Caco-2 (cell line): ENCODE results near the gene EMC9. TPM values are rescaled to one million over a fixed set of nuclear protein-coding genes. Genes with fewer than 3 reads are reported as not detected.
A peak's percentile ranks its signal among the peaks of the same experiment; 100 is the strongest.

Source experiments
- BruUV-seq: library from RNA; stranded (reverse); fragments of 400-500 nt; replicated peaks from 2 replicates; lab custom pipeline; 2021; lab: Mats Ljungman, UMichigan
- CTCF ChIA-PET: fragments of 300-600 bp; sonication (Branson Sonifier 250); formaldehyde crosslinking; loops from one replicate; lab custom pipeline; 2022; ENCODE audit warnings: antibody characterized with exemption; lab: Charles Lee
- POLR2A ChIA-PET: fragments of 300-600 bp; sonication (Branson Sonifier 250); formaldehyde crosslinking; loops from one replicate; lab custom pipeline; 2022; ENCODE audit warnings: antibody characterized with exemption; lab: Charles Lee
- DNase-seq, 2 experiments: peaks; one replicate each; pipeline versions ENCODE4 v3.0.0 to v3.0.0-alpha.2; 2020 to 2022
- H3K27me3 ChIP-seq: replicated peaks from 2 replicates; pipeline ENCODE4 v1.6.0; 2011; ENCODE audit warnings: low read length; ENCODE audit not compliant: control insufficient read depth, insufficient read depth
- H3K36me3 ChIP-seq: 2 replicates; pipeline ENCODE4 v1.5.1; 2011; ENCODE audit warnings: low read length; ENCODE audit not compliant: control insufficient read depth, insufficient read depth
- H3K4me1 ChIP-seq: fragments of 250-450 bp; sonication (Bioruptor Pico); 2 replicates; pipeline ENCODE4 v1.5.1; 2020; ENCODE audit warnings: mild to moderate bottlenecking
- H3K4me3 ChIP-seq: 2 replicates; pipeline ENCODE4 v1.5.1; 2011; ENCODE audit warnings: low read depth, mild to moderate bottlenecking, control low read depth, low read length
- H3K9me3 ChIP-seq: fragments of 250-450 bp; sonication (Bioruptor Pico); 2 replicates; pipeline ENCODE4 v1.5.1; 2020; ENCODE audit warnings: mild to moderate bottlenecking, moderate library complexity
- H3K27ac Mint-ChIP-seq: one replicate; pipeline ENCODE4 v1.8.0; 2022; ENCODE audit warnings: mixed read lengths; ENCODE audit not compliant: unreplicated experiment
- H3K27me3 Mint-ChIP-seq: one replicate; pipeline ENCODE4 v1.8.0; 2022; ENCODE audit warnings: mixed read lengths; ENCODE audit not compliant: insufficient read depth, unreplicated experiment
- H3K36me3 Mint-ChIP-seq: one replicate; pipeline ENCODE4 v1.8.0; 2022; ENCODE audit warnings: mild to moderate bottlenecking, mixed read lengths; ENCODE audit not compliant: insufficient read depth, unreplicated experiment
- H3K4me1 Mint-ChIP-seq: one replicate; pipeline ENCODE4 v1.8.0; 2022; ENCODE audit warnings: low read depth, mixed read lengths; ENCODE audit not compliant: unreplicated experiment
- H3K4me3 Mint-ChIP-seq: one replicate; pipeline ENCODE4 v1.8.0; 2022; ENCODE audit warnings: mild to moderate bottlenecking, moderate library complexity, mixed read lengths; ENCODE audit not compliant: unreplicated experiment
- H3K9me3 Mint-ChIP-seq: one replicate; pipeline ENCODE4 v1.8.0; 2022; ENCODE audit warnings: mixed read lengths; ENCODE audit not compliant: unreplicated experiment
- intact Hi-C: fragments of 100-400 bp; cut with micrococcal nuclease; formaldehyde crosslinking; loops from one replicate; pipeline ENCODE4 v1.10.0; 2022; ENCODE audit not compliant: unreplicated experiment
- total RNA-seq: library from RNA; stranded (reverse); gene quantifications from 2 replicates; pipeline ENCODE4 v1.2.3, GENCODE V29; 2022
- TF ChIP-seq, protein P1 (sequence below), 2 experiments: fragments of 200-600 bp in 1 of 2; IDR thresholded peaks; 1 replicate in 1 of 2; 2 replicates in 1 of 2; pipeline versions ENCODE4 v1.5.1 to v1.8.0; 2011 to 2022; ENCODE audit warnings: antibody characterized with exemption in 1 of 2, control low read depth in 1 of 2, inconsistent platforms in 1 of 2, low read depth in 1 of 2, low read length in 1 of 2, mild to moderate bottlenecking in 1 of 2, moderate library complexity in 1 of 2; ENCODE audit not compliant: insufficient read depth in 1 of 2, severe bottlenecking in 1 of 2, unreplicated experiment in 1 of 2

The EMC9 gene
- total RNA-seq, 1 experiment from 2014 or later = 31.1 TPM

GRCh38 chr14:24189460-24189859 lies 48.1 kb upstream of the EMC9 start:
- Mint-ChIP-seq H3K27ac (peak overlapping the region; percentile 94), H3K9me3 (no peaks in the 10 kb centered on the region), H3K27me3 (no peaks in the 10 kb centered on the region), H3K36me3 (peaks cover 66% of the 10 kb centered on the region), H3K4me1 (peaks cover 14% of the 10 kb centered on the region), H3K4me3 (peak overlapping the region; percentile 92)
- 0 out of 2 replicates have a peak, but pooled peaks cover 2% of the 10 kb centered on the region for H3K4me1 ChIP-seq
- no peak for DNase-seq
- H3K36me3 ChIP-seq = peaks cover 3% of the 10 kb centered on the region
- no TSS peak for BruUV-seq
- POLR2A ChIA-PET = interaction anchor here (1.0 to 1.6 kb wide), 5 partner anchors 43 to 96 kb away, joined by 4 to 6 read pairs (median 5); partner anchors contain the start of genes DCAF11, EMC9, NRL and PCK2
- intact Hi-C loops = loop anchor here (2.0 kb wide), 1 partner anchor 75 kb away; the partner anchor contains the start of genes DCAF11 and NRL
- H3K9me3 ChIP-seq = no peaks in the 10 kb centered on the region
- no peaks in the 10 kb centered on the region for H3K27me3 ChIP-seq
- H3K4me3 ChIP-seq = no peak overlapping the region
- CTCF ChIA-PET = interaction anchor here (0.5 kb wide), 1 partner anchor 85 kb away, joined by 9 read pairs; no protein-coding TSS in a partner anchor
- TF ChIP-seq, protein P1, sequence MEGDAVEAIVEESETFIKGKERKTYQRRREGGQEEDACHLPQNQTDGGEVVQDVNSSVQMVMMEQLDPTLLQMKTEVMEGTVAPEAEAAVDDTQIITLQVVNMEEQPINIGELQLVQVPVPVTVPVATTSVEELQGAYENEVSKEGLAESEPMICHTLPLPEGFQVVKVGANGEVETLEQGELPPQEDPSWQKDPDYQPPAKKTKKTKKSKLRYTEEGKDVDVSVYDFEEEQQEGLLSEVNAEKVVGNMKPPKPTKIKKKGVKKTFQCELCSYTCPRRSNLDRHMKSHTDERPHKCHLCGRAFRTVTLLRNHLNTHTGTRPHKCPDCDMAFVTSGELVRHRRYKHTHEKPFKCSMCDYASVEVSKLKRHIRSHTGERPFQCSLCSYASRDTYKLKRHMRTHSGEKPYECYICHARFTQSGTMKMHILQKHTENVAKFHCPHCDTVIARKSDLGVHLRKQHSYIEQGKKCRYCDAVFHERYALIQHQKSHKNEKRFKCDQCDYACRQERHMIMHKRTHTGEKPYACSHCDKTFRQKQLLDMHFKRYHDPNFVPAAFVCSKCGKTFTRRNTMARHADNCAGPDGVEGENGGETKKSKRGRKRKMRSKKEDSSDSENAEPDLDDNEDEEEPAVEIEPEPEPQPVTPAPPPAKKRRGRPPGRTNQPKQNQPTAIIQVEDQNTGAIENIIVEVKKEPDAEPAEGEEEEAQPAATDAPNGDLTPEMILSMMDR (IDR thresholded peaks at IDR 0.05; ENCODE audit: insufficient read depth in 1 of 2, low read depth in 1 of 2, low read length in 1 of 2, severe bottlenecking in 1 of 2, unreplicated experiment in 1 of 2) = no peak

DNA sequence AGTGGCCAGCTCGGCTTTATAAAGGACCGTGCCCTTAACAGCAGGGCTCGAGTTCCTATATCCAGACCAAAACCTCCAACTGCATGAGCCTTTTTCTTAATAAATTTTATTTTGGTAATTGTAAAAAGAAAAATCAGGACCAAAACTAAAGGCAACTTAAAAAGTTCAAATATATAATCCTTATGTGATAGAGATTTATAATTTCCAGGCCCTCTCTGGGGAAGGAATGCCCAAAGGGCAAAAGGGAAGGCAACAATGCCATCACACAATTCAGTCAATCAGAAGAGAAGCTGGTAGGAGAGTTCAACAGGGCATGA lies 47.6 kb upstream of the EMC9 start:
- Histone ChIP-seq H3K4me1 (no peaks in the 10 kb centered on the region), H3K27me3 (no peaks in the 10 kb centered on the region), H3K4me3 (peak overlapping the region; percentile 63), H3K36me3 (peaks cover 3% of the 10 kb centered on the region), H3K9me3 (no peaks in the 10 kb centered on the region)
- peaks cover 14% of the 10 kb centered on the region for H3K4me1 Mint-ChIP-seq
- TF ChIP-seq, protein P1 (IDR thresholded peaks at IDR 0.05; ENCODE audit: insufficient read depth in 1 of 2, low read depth in 1 of 2, low read length in 1 of 2, severe bottlenecking in 1 of 2, unreplicated experiment in 1 of 2) = no peak
- no peaks in the 10 kb centered on the region for H3K27me3 Mint-ChIP-seq
- peak overlapping the region; percentile 94 for H3K27ac Mint-ChIP-seq
- H3K9me3 Mint-ChIP-seq = no peaks in the 10 kb centered on the region
- CTCF ChIA-PET = interaction anchor here (0.5 kb wide), 1 partner anchor 85 kb away, joined by 9 read pairs; no protein-coding TSS in a partner anchor
- DNase-seq = no peak
- H3K4me3 Mint-ChIP-seq = peak overlapping the region; percentile 92
- peaks cover 66% of the 10 kb centered on the region for H3K36me3 Mint-ChIP-seq
- TSS peak; percentile 64 for BruUV-seq
- intact Hi-C loops = loop anchor here (2.0 kb wide), 1 partner anchor 74 kb away; the partner anchor contains the start of genes DCAF11 and NRL
- POLR2A ChIA-PET = interaction anchor here (1.0 to 1.6 kb wide), 6 partner anchors 42 to 253 kb away, joined by 4 to 6 read pairs (median 5); partner anchors contain the start of genes DCAF11, EMC9, NRL and PCK2

DNA sequence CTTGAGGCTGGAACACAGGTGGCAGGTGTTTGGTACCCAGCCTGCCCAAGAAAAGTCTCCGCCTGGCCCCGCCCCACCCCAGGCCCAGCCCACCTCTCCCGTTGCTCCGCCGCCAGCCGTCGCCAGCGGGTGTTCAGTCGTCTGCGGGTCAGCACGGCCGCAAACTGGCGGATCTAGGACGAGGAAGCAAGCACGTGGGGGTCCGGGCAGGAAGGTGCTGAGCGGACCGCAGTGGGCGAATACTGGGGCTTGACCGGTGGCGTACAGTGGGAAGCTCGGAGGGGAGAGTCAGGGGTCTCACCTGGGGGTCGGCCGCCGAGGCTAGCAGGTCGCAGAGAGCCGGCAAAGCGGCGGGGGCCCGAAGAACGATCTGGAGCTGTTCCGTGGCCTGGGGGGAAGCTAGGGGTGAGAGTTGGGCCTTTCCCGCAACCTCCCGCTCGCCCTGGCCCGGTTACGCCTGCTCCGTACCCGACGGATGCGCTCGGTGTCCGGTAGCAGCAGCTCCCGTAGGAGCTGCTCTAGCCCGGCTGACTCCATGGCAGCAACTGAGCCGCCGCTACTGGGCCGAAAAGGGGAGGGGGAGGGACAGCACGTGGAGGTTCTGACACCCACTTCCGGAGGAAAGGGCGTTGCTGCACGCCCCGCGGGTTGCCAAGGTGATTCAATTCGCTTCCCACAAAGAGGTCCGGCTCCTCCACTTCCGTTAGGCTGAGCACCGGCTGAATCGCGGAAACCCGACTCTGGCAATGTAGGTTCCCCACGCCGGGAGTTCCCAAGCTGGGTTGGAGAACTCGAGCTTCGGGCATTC lies 47.1 kb upstream of the EMC9 start, which contains the start of gene IPO4:
Gene IPO4, minus strand, starts transcription at position 566 of the 808 bp plus-strand sequence. Its CDS starts 29 bp downstream, at position 537.
- TF ChIP-seq, protein P1 (IDR thresholded peaks at IDR 0.05; ENCODE audit: insufficient read depth in 1 of 2, low read depth in 1 of 2, low read length in 1 of 2, severe bottlenecking in 1 of 2, unreplicated experiment in 1 of 2) = no peak
- H3K4me1 ChIP-seq = no peaks in the 10 kb centered on the region
- ChIA-PET POLR2A (interaction anchor here (1.0 to 1.6 kb wide), 6 partner anchors 42 to 253 kb away, joined by 4 to 6 read pairs (median 5); partner anchors contain the start of genes DCAF11, EMC9, NRL and PCK2), CTCF (interaction anchor here (0.5 kb wide), 1 partner anchor 86 kb away, joined by 9 read pairs; no protein-coding TSS in a partner anchor)
- Mint-ChIP-seq H3K27ac (peak within 1 kb of the TSS; percentile 94), H3K27me3 (no peaks in the 10 kb centered on the region), H3K36me3 (peaks cover 66% of the 10 kb centered on the region), H3K9me3 (no peaks in the 10 kb centered on the region), H3K4me3 (peak within 1 kb of the TSS; percentile 92), H3K4me1 (peaks cover 14% of the 10 kb centered on the region)
- peaks cover 3% of the 10 kb centered on the region for H3K36me3 ChIP-seq
- no peaks in the 10 kb centered on the region for H3K9me3 ChIP-seq
- intact Hi-C loops = loop anchor here (1.0 to 2.0 kb wide), 3 partner anchors 27 to 74 kb away; partner anchors contain the start of genes DCAF11, IRF9, NRL and PSME2
- H3K27me3 ChIP-seq = no peaks in the 10 kb centered on the region
- BruUV-seq = no TSS peak
- peak; percentile 96 to 98 for DNase-seq
- peak within 1 kb of the TSS; percentile 63 for H3K4me3 ChIP-seq
